ENCODE data around the gene KDM5A.

KDM5A gene

DNA sequence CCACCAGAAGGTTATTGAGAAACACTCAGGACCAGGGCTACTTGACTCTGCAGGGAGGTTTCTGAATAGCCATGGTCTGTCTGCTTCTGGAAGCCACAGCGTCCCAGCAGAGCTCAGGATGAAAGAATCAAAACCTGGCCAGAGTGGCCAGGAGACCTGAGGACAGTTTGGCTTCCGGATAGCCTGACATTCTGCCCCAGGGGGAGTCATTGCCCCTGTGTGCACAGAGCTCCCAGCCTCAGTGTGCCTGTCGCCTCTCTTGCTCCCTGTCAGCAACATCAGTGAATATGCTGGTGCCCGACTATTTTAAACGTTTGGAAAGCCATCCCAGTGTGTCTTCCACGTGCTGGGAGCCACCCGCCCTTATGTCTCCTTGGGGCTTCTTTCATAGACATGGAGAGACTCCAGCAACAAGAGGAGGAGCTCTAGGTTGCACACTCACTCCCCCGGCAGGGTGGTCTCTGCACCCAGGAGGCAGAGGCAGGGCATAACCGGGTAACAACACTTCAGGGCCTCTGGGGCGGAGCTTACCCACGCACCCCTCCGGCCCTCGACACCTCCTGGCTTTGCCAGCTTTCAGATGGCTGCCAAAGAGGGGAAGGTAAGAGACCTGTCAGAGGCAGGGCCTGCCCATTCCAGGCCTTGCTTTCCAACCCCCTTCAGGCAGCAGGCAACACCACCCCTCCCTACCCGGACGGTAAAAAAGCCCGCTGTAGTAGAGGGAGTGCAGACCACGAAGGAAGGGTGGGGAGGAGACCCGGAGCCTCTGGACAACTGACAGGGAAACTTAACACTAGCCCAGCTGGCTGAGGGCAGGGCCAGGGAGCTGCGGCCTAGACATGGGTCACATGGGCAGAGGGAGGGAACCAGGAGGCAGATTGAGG is 156.1 kb downstream of the KDM5A start:
- no peak overlapping the region for H3K4me3 ChIP-seq (ENCODE audit: low read depth in 1 of 2, low read length in 1 of 2)
- no peaks in the 10 kb centered on the region for H3K9me3 ChIP-seq
- H3K27ac ChIP-seq, result no peak overlapping the region
- H3K36me3 ChIP-seq, result no peaks in the 10 kb centered on the region
- peaks cover 6% of the 10 kb centered on the region for H3K27me3 ChIP-seq
- TF ChIP-seq CTCF (IDR thresholded peaks at IDR 0.05), result no peak
- H3K4me1 ChIP-seq (ENCODE audit: control insufficient read depth in 1 of 2, insufficient read depth in 1 of 2, low read depth in 1 of 2, low read length in 1 of 2), result no peaks in the 10 kb centered on the region

DNA sequence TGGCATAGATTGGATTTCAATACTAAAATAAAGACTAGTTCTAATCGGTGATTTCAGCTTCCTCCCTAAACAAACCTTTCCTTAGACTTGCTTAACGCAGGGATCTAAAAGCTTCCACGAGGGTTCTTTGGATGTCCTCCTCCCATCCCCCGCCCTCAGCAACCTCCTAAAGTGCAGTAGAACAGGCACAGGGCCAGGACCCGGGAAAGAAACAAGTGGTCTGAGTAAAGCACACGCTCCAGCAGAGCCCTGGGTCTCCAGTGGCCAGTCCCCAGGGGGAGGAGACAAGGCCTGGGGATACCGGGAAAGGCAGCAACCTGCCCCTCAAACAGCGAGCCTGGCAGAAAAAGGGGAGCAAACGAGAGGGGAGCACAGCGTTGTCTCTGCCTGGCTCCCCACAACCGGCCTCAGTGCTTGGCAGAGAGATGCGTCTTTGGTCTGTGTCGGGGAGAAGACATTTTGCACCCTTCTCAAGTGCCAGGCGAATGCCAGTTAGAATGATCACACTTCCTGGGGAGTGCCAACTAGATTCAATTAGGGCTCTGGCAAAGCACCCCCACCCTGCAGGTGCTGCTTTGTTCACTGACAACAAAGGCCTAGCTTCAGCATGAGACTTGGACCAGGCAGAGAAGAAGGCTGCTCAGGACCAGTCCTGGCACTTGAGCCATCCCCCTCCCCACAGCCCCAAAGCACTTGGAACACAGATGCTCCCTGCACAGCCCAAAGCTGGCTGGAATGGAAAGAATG is 158.0 kb downstream of the KDM5A start:
- H3K27ac ChIP-seq, result no peak overlapping the region
- no peaks in the 10 kb centered on the region for H3K9me3 ChIP-seq
- H3K4me1 ChIP-seq (ENCODE audit: control insufficient read depth in 1 of 2, insufficient read depth in 1 of 2, low read depth in 1 of 2, low read length in 1 of 2), result no peaks in the 10 kb centered on the region
- peaks cover 6% of the 10 kb centered on the region for H3K27me3 ChIP-seq
- no peak overlapping the region for H3K4me3 ChIP-seq (ENCODE audit: low read depth in 1 of 2, low read length in 1 of 2)
- H3K36me3 ChIP-seq, result no peaks in the 10 kb centered on the region
- TF ChIP-seq CTCF (IDR thresholded peaks at IDR 0.05), result no peak

Data from neutrophil (primary cell).